Skeletal muscle cell (primary cell): ENCODE measurements around the gene SMCR8.
"Not testable (repeated sequence)": the region's sequence is repeated elsewhere in the genome, so short reads cannot be mapped to it uniquely, and the experiment has no call there.

Experiments used
- DNase-seq: peaks from one replicate; pipeline ENCODE4 v3.0.0-alpha.2; 2010; ENCODE audit warnings: low read depth
- H3K4me3 ChIP-seq: 2 replicates; pipeline ENCODE4 v1.5.1; 2011; ENCODE audit warnings: low read depth, mild to moderate bottlenecking, control low read depth, low read length, moderate library complexity

SMCR8 gene

DNA sequence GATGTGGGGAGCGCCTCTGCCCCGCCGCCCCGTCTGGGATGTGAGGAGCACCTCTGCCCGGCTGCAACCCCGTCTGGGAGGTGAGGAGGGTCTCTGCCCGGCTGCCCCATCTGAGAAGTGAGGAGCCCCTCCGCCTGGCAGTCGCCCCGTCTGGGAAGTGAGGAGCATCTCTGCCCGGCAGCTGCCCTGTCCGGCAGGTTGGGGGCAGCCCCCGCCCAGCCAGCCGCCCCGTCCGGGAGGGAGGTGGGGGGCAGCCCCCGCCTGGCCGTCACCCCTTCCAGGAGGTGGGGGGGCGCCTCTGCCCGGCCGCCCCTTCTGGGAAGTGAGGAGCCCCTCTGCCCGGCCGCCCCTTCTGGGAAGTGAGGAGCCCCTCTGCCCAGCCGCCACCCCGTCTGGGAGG is 23.1 kb downstream of the SMCR8 start:
- not testable (repeated sequence) for DNase-seq, H3K4me3 ChIP-seq

DNA sequence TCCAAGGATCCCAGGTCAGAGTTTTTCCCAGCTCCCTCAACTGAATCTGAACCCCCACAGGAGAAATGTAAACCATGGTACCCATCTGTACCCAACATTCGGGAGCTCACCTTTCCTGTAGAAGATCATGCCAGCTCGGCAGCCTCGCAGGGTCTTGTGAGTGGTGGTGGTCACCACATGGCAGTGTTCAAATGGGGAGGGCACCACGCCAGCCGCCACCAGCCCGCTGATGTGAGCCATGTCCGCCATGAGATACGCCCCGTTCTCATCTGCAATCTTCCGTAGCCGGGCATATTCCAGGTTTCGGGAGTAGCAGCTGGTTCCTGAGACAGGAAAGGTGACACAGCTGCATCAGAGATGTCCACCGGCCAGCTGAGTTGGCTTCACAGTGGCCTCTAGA is 24.8 kb downstream of the SMCR8 start:
- DNase-seq: no peak
- no peak overlapping the region for H3K4me3 ChIP-seq

DNA sequence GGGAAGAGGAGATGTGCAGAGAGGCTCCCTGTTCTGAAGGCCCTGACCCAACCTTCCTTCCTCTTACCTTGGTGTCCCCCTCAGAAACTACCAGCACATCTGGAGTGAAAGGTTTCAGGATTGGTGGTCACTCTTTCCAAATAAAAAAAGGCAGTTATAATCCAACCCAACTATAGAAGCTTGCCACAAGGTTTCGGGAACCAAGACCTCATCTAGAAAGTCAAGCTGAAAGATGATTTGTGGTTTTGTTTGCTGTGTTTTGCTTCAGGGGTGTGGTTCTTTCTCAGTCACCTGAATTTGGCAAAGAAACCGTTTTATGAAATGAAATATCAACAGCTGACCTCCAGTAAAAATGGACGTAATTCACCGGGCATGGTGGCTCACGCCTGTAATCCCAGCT is 28.9 kb downstream of the SMCR8 start:
- no peak overlapping the region for H3K4me3 ChIP-seq

DNA sequence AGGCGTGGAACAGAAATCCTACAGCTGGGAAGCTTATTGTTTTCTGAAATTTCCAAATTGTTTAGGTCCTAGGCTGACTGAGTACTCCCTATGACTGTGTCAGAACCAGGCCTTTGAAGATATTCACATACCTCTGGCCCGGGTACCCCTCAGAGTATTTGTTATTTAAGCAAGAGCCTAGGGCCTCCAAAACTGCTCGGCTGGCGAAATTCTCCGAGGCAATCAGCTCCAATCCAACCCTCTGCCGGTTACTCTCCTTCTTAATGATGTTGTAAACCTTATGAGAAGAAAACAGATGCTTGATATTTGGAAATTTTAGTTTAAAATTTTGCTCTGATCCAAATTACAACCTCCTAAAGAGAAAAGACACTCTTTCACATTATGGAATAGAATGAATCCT is 38.4 kb downstream of the SMCR8 start:
- no peak overlapping the region for H3K4me3 ChIP-seq
- no peak for DNase-seq

More for the DNA sequence above, 28.9 kb downstream of the SMCR8 start:
- DNase-seq: no peak

DNA sequence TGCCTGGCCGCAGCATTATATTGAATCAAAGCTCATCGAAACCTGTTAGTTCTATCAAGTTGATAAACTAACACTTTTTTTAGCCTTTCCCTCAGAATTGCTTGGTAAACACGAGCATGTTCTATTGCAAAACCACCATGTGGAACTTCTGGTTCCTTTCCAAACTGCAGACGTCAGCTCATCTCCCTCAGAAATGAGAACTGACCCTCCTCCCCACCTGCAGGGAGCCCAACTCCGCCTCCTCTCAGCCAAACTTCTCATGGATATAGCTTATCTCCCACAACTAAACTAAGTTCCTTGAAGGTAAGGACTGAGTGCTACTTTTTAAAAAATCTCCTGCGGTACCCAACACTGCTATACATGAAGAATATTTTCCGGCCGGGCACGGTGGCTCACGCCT is 41.5 kb downstream of the SMCR8 start:
- H3K4me3 ChIP-seq: no peak overlapping the region
- DNase-seq: peak; percentile 57

DNA sequence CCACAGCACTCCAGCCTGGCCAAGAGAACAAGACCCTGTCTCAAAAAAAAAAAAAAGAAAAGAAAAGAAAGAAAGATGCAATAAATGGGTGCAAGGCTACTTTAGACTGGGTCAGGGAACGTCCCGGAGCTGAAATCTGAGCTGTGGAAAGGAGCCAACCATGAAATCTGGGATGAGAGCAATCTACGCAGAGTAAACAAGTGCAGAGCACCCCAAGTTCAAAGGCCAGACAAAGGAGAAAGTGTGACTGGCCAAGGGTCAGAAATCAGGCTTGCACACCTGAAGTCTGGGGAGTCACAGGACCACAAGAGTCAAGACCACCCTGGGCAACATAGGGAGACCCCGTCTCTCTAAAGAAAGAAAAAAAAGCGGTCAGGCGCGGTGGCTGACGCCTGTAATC is 45.4 kb downstream of the SMCR8 start:
- H3K4me3 ChIP-seq: no peak overlapping the region
- no peak for DNase-seq

DNA sequence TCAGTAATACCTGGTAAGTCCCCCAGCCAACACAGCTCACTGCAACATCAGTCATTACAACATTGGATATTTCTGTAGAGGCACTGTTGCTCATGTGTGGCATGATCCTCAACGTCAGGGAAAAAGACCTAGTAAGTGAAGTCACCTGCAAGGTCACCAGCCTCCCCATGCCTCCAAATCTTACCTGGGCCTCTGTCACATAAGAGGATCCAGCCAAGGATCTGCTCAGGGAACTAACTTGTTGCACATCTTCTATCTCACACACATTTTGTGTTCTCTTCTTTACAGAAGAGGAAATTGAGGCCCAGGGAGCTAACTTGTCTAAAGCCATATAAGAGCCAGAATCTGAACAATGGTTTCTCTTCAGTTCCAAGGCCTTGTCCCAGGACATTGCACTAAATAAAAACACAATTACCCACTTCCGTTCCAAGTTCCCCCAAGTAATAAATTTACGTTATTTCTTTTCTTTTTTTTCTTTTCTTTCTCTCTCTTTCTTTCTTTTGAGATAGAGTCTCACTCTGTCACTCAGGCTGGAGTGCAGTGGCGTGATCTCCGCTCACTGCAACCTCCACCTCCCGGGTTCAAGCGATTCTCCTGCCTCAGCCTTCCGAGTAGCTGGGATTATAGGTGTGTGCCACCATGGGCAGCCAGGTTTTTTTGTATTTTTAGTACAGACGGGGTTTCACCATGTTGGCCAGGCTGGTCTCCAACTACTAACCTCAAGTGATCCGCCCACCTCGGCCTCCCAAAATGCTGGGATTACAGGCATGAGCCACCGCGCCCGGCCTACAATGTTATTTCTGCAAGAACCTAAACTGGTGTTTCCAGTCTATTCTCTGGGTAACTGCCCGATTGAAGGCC is 47.0 kb downstream of the SMCR8 start:
- no peak for DNase-seq
- peak overlapping the region; percentile 82 for H3K4me3 ChIP-seq

DNA sequence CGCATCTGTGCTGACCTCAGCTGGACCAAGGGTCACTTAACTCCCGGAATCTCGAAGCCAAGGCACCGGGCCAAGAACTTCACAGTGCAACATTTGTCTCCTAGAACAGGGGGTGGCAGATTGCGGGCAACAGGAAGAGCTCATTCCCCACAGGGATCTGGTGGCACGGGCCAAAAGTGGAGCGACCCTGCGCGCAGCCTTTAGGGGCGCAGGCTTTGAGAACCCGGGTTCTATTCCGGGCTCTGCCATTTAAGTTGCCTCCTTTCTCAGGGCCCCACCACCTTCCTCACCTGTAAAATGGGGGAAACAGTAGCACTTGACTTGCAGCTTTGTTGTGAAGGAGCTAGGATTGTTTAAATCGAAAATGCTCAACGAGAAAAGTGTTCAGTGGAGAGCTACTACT is 47.6 kb downstream of the SMCR8 start:
- peak overlapping the region; percentile 82 for H3K4me3 ChIP-seq
- no peak for DNase-seq

DNA sequence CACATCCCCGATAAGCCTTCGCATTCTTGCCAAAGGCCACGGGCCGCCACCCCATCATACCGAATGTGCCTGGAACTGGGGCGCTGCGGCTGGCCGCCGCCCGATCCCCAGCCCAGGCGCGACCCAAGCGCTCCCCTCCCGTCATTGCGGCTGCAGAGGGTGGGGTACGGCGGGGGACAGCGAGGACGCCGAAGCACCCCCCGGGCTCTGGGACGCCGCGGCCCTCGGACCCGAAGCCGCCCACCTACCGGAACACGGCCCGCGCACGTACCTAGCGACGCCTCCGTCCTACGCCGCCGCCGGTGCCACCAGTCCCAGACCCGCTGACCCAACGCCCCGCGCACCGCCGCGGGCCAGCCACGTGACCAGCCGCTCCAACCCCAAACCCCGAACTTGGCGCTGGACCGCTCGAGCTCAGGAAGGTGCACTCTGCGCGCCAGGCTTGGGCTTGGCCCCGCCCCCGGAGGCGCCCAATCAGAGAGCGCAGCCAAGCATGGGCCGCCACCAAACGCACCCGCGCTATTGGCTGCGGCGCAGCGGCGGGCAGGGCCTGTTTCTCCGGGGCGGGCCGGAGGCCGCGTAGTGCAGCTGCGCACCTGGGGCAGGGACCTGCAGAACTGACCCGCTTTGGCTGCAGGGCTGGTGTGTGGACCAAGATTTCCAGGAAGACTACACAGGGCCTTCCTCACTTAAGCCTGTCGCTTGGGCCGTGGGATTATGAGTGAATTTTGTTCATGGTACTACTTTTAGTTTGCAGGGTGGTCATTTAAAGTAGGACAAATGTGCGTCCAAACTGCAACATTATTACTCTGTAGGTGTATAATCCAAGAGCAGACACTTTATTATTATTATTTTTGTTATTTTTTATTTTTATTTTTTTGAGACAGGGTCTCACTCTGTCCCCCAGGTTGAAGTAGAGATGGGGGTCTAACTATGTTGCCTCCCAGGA is 48.3 kb downstream of the SMCR8 start, which contains the start of gene SHMT1:
Gene SHMT1, minus strand, starts transcription at position 450 of the 949 bp plus-strand sequence. CDS start 7,569 bp downstream, outside the sequence.
- H3K4me3 ChIP-seq: peak within 1 kb of the TSS; percentile 82
- DNase-seq: peak; percentile 52

DNA sequence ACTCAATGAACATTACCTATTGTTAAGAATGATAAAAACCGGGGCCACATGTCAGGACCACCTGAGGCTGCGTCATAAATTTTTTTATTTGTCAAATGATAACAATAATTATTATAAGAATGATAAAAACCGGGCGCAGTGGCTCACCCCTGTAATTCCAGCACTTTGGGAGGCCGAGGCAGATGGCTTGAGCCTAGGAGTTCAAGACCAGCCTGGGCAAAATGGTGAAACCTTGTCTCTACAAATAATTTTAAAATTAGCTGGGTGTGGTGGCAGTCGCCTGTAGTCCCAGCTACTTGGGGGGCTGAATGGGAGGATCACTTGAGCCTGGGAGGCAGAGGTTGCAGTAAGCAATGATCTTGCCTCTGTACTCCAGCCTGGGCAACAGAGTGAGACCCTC is 49.1 kb downstream of the SMCR8 start:
- no peak overlapping the region for H3K4me3 ChIP-seq
- DNase-seq: no peak

DNA sequence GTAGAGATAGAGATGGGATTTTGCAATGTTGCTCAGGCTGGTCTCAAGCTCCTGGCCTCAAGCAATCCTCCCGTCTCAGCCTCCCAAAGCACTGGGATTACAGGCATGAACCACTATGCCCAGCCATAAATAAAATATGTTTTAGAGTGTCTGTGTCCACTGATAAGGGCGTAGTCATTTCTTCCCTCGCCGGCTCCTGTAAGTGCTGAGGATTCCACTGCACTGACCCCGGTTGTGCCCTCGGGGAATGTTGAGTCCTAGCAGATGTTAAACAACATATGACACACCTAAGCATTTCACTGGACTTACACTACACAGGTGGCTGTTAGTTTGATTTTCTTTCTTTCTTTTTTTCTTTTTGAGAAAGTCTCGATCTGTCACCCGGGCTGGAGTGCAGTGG is 53.9 kb downstream of the SMCR8 start:
- H3K4me3 ChIP-seq: no peak overlapping the region
- DNase-seq: no peak

DNA sequence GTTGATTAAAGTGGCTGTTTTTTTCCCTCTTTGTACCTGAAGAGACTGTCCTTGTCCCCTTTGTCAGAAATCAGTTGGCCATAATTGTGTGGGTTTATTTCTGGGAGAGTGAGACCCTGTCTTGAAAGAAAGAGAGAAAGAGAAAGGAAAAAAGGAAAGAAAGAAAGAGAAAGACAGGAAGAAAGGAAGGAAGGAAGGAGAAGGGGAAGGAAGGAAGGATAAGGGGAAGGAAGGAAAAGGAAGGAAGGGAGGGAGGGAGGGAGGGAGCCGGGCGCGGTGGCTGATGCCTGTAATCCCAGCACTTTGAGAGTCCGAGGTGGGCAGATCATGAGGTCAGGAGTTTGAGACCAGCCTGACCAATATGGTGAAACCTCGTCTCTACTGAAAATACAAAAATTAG is 55.7 kb downstream of the SMCR8 start:
- no peak overlapping the region for H3K4me3 ChIP-seq
- no peak for DNase-seq

DNA sequence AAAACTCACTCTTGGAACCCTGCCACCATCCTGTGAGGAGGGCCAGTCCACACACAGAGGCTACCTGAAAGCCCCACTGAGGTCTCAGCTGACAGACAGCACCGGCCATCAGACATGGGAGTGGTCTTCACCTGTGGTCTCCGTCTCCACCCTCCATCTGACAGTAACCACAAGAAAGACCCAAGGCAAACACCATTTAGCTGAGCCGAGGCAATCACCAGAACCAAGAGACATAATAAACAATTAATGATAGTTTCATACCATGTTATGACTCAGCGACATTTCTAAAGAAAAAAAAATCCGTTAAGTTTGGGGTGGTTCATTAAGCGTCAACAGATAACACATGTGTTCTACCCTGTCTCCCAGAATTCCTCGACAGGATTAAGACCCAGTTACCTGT is 56.4 kb downstream of the SMCR8 start:
- H3K4me3 ChIP-seq: no peak overlapping the region
- no peak for DNase-seq

DNA sequence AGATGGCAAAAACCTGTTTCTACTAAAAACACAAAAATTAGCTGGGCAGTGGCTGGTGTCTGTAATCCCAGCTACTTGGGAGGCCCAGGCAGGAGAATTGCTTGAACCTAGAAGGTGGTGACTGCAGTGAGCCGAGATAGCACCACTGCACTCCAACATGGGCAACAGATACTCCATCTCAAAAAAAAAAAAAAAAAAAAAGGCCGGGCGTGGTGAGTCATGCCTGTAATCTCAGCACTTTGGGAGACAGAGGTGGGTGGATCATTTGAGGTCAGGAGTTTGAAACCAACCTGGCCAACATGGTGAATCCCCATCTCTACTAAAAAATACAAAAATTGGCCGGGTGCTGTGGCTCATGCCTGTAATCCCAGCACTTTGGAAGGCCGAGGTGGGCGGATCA is 58.1 kb downstream of the SMCR8 start:
- not testable (repeated sequence) for DNase-seq, H3K4me3 ChIP-seq

DNA sequence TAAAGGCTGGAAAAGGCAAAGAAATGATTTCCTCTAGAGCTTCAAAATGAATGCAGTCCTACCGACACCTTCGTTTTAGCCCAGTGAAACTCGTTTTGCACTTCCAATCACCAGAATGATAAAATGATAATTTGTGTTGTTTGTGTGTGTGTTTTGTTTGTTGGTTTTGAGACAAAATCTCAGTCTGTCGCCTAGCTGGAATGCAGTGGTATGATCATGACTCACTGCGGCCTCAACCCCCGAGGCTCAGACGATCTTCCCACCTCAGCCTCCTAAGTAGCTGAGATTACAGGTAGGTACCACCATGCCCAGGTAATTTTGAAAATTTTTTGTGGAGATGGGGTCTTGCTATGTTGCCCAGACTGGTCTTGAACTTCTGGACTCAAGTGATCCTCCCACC is 59.1 kb downstream of the SMCR8 start:
- H3K4me3 ChIP-seq: no peak overlapping the region

More for the DNA sequence above, 59.1 kb downstream of the SMCR8 start:
- no peak for DNase-seq
